Measurements from ENCODE around the gene KLHL42.

GRCh38 chr12:27779416-27779919, 565 bp upstream of the KLHL42 start:
- TF ChIP-seq CTCF (conservative IDR thresholded peaks at IDR 0.05; ENCODE audit: low read length), result no peak
- no peak for TF ChIP-seq EZH2phosphoT487 (IDR thresholded peaks at IDR 0.05; ENCODE audit: borderline replicate concordance, low read depth, low read length)
